ENCODE measurements around the gene PNP.

PNP gene

GRCh38 chr14:20455355-20456300 is 13.6 kb upstream of the PNP start:
- DNase-seq, result peak; percentile 62

GRCh38 chr14:20456971-20457370 is 12.2 kb upstream of the PNP start:
- no peak for DNase-seq

GRCh38 chr14:20458031-20458789 is 11.0 kb upstream of the PNP start:
- DNase-seq, result no peak

GRCh38 chr14:20460458-20461224 is 8.6 kb upstream of the PNP start:
- peak; percentile 55 for DNase-seq

- DNase-seq, result peak; percentile 99
Measured at GRCh38 chr14:20461225-20462141, 7.7 kb upstream of the PNP start, which contains the start of gene PIP4P1. Gene PIP4P1 (minus strand): TSS chr14:20461434. CDS start chr14:20461325, 109 bp downstream.

GRCh38 chr14:20468764-20469241 is 403 bp upstream of the PNP start:
- DNase-seq, result no peak

- DNase-seq, result peak; percentile 77
Measured at GRCh38 chr14:20469890-20470602, 840 bp downstream of the PNP start.

- no peak for DNase-seq
Measured at GRCh38 chr14:20470603-20470901, 1.3 kb downstream of the PNP start.

GRCh38 chr14:20472536-20473169 is 3.4 kb downstream of the PNP start:
- DNase-seq, result no peak

GRCh38 chr14:20476776-20477175 is 7.6 kb downstream of the PNP start:
- no peak for DNase-seq

GRCh38 chr14:20477211-20477876 is 8.1 kb downstream of the PNP start:
- DNase-seq, result no peak

GRCh38 chr14:20478894-20479293 is 9.7 kb downstream of the PNP start:
- DNase-seq, result no peak

- DNase-seq, result no peak
Measured at GRCh38 chr14:20482382-20482781, 13.2 kb downstream of the PNP start.

- DNase-seq, result no peak
Measured at GRCh38 chr14:20485900-20486299, 16.7 kb downstream of the PNP start.

- no peak for DNase-seq
Measured at GRCh38 chr14:20486684-20487395, 17.6 kb downstream of the PNP start.

- no peak for DNase-seq
Measured at GRCh38 chr14:20487396-20487725, 18.2 kb downstream of the PNP start.

- no peak for DNase-seq
Measured at GRCh38 chr14:20489093-20489994, 20.1 kb downstream of the PNP start.

GRCh38 chr14:20490563-20490962 is 21.4 kb downstream of the PNP start:
- DNase-seq, result no peak

- DNase-seq, result no peak
Measured at GRCh38 chr14:20492486-20492885, 23.3 kb downstream of the PNP start.
